Fibroblast of pulmonary artery (primary cell): ENCODE measurements around the gene ZSWIM4.
"Not testable (repeated sequence)": the region's sequence is repeated elsewhere in the genome, so short reads cannot be mapped to it uniquely, and the experiment has no call there.

Experiments used
- DNase-seq: peaks from one replicate; pipeline ENCODE4 v3.0.0-alpha.2; 2010; ENCODE audit warnings: low read depth
- H3K4me3 ChIP-seq: replicated peaks from 2 replicates; pipeline ENCODE4 v1.5.1; 2011; ENCODE audit warnings: low read depth, mild to moderate bottlenecking, control low read depth, low read length, moderate library complexity
- CTCF ChIP-seq: IDR thresholded peaks from 2 replicates; pipeline ENCODE4 v1.5.1; 2011; ENCODE audit warnings: mild to moderate bottlenecking, control low read depth, low read length, inconsistent platforms; ENCODE audit errors: missing control alignments

The ZSWIM4 gene

DNA sequence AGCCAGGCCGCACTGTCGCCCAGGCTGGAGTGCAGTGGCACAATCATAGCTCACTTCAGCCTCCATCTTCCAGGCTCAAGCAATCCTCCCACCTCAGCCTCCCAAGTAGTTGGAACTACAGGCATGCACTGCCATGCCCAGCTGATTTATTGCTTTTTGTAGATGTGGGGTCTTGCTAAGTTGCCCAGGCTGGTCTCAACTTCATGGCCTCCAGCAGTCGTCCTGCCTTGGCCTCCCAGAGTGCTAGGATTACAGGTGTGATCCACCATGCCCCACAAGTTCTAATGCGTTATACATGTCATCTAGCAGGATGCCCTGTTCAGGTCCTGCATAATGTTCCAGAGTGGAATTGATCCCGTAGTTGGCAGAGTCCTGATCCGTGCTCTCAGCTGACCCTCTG is 16.4 kb upstream of the ZSWIM4 start:
- no peak for DNase-seq
- TF ChIP-seq CTCF = no peak
- no peak overlapping the region for H3K4me3 ChIP-seq

DNA sequence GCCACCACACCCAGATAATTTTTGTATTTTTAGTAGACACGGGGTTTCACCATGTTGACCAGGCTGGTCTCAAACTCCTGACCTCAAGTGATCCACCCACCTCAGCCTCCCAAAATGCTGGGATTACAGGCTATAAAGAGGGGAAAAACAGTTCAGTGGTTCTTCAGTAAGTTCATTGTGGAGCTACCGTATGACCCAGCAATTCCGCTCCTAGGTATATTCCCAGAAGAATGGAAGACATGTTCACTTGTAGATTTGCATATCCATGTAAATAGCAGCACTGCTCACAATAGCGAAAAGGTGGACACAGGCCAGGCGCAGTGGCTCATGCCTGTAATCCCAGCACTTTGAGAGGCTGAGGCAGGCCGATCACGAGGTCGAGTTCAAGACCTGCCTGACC is 15.4 kb upstream of the ZSWIM4 start:
- not testable (repeated sequence) for H3K4me3 ChIP-seq, DNase-seq

- H3K4me3 ChIP-seq = no peak overlapping the region
- no peak for TF ChIP-seq CTCF
- DNase-seq = peak; percentile 90
These were observed 13.7 kb upstream of the ZSWIM4 start for GRCh38 chr19:13781547-13781946.

DNA sequence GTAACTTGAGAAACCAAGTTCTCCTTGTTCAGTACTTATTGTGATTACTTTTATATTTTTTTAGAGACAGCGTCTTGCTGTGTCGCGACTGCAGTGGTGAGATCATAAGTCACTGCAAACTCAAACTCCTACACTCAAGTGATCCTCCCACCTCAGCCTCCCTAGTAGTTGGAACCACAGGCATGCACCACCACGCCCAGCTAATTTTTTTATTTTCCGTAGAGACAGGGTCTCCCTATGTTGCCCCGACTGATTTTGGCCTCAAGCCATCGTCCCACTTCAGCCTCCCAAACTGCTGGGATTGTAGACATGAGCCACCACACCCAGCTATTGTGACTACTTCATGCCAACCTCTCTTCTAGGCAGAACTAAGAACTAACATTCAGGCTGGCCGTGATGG is 12.7 kb upstream of the ZSWIM4 start:
- H3K4me3 ChIP-seq = no peak overlapping the region
- peak; percentile 39 for DNase-seq
- no peak for TF ChIP-seq CTCF

GRCh38 chr19:13783565-13784500 is 11.4 kb upstream of the ZSWIM4 start:
- no peak overlapping the region for H3K4me3 ChIP-seq
- DNase-seq = no peak
- TF ChIP-seq CTCF = no peak

- H3K4me3 ChIP-seq = no peak overlapping the region
- DNase-seq = peak; percentile 72
- peak; percentile 64 for TF ChIP-seq CTCF
These were observed 10.4 kb upstream of the ZSWIM4 start for GRCh38 chr19:13784731-13785452.

- peak; percentile 72 for DNase-seq
- no peak for TF ChIP-seq CTCF
- H3K4me3 ChIP-seq = no peak overlapping the region
These were observed 6.3 kb upstream of the ZSWIM4 start for GRCh38 chr19:13788991-13789390.
